PC-3 (cell line): ENCODE data around the gene TRIM58. TPM values are rescaled to one million over a fixed set of nuclear protein-coding genes. Genes with fewer than 3 reads are reported as not detected.
A peak's percentile ranks its signal among the peaks of the same experiment; 100 is the strongest.

ENCODE experiments used
- ATAC-seq: fragments of 200-7000 bp; cut with Tn5 transposase; 2 replicates; pipeline ENCODE4 v1.9.1; 2020; ENCODE audit warnings: mild to moderate bottlenecking, moderate library complexity
- BruUV-seq: library from RNA; stranded (reverse); fragments of 400-500 nt; replicated peaks from 2 replicates; lab custom pipeline; 2021; lab: Mats Ljungman, UMichigan
- CTCF ChIA-PET: fragments of 300-600 bp; sonication (Branson Sonifier 250); formaldehyde crosslinking; loops from one replicate; lab custom pipeline; 2022; ENCODE audit warnings: antibody characterized with exemption; lab: Charles Lee
- POLR2A ChIA-PET: fragments of 300-600 bp; sonication (Branson Sonifier 250); formaldehyde crosslinking; loops from one replicate; lab custom pipeline; 2022; ENCODE audit warnings: antibody characterized with exemption; ENCODE audit not compliant: unreplicated experiment; lab: Charles Lee
- DNase-seq: peaks from one replicate; pipeline ENCODE4 v3.0.0-alpha.2; 2015
- H2AFZ ChIP-seq: fragments of 300-600 bp; sonication (generic); 2 replicates; pipeline ENCODE4 v1.6.0; 2016; ENCODE audit warnings: antibody characterized with exemption, low read length
- H3F3A ChIP-seq: fragments of 300-600 bp; sonication (generic); one replicate; pipeline ENCODE4 v1.6.0; 2017; ENCODE audit warnings: antibody characterized with exemption, low read length, control low read depth, mild to moderate bottlenecking; ENCODE audit not compliant: unreplicated experiment
- H3K27ac ChIP-seq: fragments of 300-600 bp; sonication (generic); 2 replicates; pipeline ENCODE4 v1.5.1; 2016; ENCODE audit warnings: mild to moderate bottlenecking, low read length
- H3K27me3 ChIP-seq: fragments of 300-600 bp; sonication (generic); 2 replicates; pipeline ENCODE4 v1.6.1; 2016; ENCODE audit warnings: low read length, mixed read lengths
- H3K36me3 ChIP-seq: fragments of 300-600 bp; sonication (generic); 2 replicates; pipeline ENCODE4 v1.6.1; 2016; ENCODE audit warnings: low read depth, mixed run types, low read length, mixed read lengths
- H3K4me1 ChIP-seq: fragments of 300-600 bp; sonication (generic); 2 replicates; pipeline ENCODE4 v1.5.1; 2016; ENCODE audit warnings: low read length; ENCODE audit not compliant: insufficient read depth
- H3K4me2 ChIP-seq: fragments of 300-600 bp; sonication (generic); 2 replicates; pipeline ENCODE4 v1.6.0; 2016; ENCODE audit warnings: low read length
- H3K4me3 ChIP-seq: fragments of 300-600 bp; sonication (generic); 2 replicates; pipeline ENCODE4 v1.5.1; 2016; ENCODE audit warnings: mild to moderate bottlenecking, low read length, mixed read lengths
- H3K79me2 ChIP-seq: fragments of 300-600 bp; sonication (generic); 2 replicates; pipeline ENCODE4 v1.6.1; 2017; ENCODE audit warnings: low read length, mixed read lengths
- H3K9ac ChIP-seq: fragments of 300-600 bp; sonication (generic); 2 replicates; pipeline ENCODE4 v1.6.0; 2016; ENCODE audit warnings: mild to moderate bottlenecking, low read length
- H3K9me2 ChIP-seq: fragments of 300-600 bp; sonication (generic); replicated peaks from 2 replicates; pipeline ENCODE4 v1.6.1; 2016; ENCODE audit warnings: mixed run types, low read length, mixed read lengths
- H3K9me3 ChIP-seq: fragments of 300-600 bp; sonication (generic); 2 replicates; pipeline ENCODE4 v1.6.1; 2016; ENCODE audit warnings: low read length, mixed read lengths
- H4K20me1 ChIP-seq: fragments of 300-600 bp; sonication (generic); 2 replicates; pipeline ENCODE4 v1.6.1; 2016; ENCODE audit warnings: low read length, mixed read lengths
- EZH2 ChIP-seq: fragments of 300-600 bp; sonication (generic); IDR thresholded peaks from one replicate; pipeline ENCODE4 v1.6.1; 2017; ENCODE audit warnings: antibody characterized with exemption, mild to moderate bottlenecking, low read length; ENCODE audit not compliant: unreplicated experiment
- EZH2phosphoT487 ChIP-seq: fragments of 300-600 bp; sonication (generic); IDR thresholded peaks from 2 replicates; pipeline ENCODE4 v1.6.1; 2018; ENCODE audit warnings: mild to moderate bottlenecking, antibody characterized with exemption, low read length, borderline replicate concordance
- intact Hi-C: fragments of 100-400 bp; cut with micrococcal nuclease; formaldehyde crosslinking; loops from 2 replicates; pipeline ENCODE4 v1.9.0; 2023
- total RNA-seq: library from RNA; depleted of rRNA; stranded (reverse); fragments of >200 nt; gene quantifications from 2 replicates; pipeline ENCODE4 v1.2.3, GENCODE V29; 2014
- TF ChIP-seq, protein P1 (sequence below): fragments of 300-600 bp; sonication (generic); conservative IDR thresholded peaks from 2 replicates; pipeline ENCODE4 v1.5.1; 2017; ENCODE audit warnings: antibody characterized with exemption, low read depth, mild to moderate bottlenecking, low read length

The TRIM58 gene
- total RNA-seq, 1 experiment from 2014 or later = 22.7 TPM

DNA sequence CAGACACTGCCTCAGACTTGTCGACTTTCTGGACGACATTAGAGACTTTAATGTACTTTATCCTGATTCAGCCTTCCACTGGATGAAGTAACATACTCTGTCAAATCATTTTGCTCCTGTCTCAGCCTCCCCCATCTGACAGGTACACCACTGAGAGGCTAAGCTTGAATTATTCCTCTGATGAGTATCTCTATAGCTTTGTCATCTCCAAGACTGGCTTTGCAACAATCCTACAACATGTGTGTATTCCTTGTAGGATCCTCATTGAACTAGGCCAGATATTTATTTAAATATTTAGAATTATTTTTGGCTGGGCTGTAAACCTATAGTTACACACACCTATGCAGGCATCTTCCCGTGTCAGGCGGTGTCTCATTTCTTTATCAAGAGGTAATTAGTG lies 1.1 kb upstream of the TRIM58 start:
- no peak overlapping the region for H3K4me3 ChIP-seq
- H3K9me3 ChIP-seq = no peaks in the 10 kb centered on the region
- H4K20me1 ChIP-seq = 0 out of 2 replicates have a peak, but pooled peaks cover 4% of the 10 kb centered on the region
- ATAC-seq = no peak
- no peak overlapping the region for H2AFZ ChIP-seq
- no TSS peak for BruUV-seq
- H3K9ac ChIP-seq = no peak overlapping the region
- peaks cover 3% of the 10 kb centered on the region; the same call in 1 of the 2 replicates for H3K36me3 ChIP-seq
- TF ChIP-seq EZH2 (no peak), EZH2phosphoT487 (no peak)
- TF ChIP-seq, protein P1, sequence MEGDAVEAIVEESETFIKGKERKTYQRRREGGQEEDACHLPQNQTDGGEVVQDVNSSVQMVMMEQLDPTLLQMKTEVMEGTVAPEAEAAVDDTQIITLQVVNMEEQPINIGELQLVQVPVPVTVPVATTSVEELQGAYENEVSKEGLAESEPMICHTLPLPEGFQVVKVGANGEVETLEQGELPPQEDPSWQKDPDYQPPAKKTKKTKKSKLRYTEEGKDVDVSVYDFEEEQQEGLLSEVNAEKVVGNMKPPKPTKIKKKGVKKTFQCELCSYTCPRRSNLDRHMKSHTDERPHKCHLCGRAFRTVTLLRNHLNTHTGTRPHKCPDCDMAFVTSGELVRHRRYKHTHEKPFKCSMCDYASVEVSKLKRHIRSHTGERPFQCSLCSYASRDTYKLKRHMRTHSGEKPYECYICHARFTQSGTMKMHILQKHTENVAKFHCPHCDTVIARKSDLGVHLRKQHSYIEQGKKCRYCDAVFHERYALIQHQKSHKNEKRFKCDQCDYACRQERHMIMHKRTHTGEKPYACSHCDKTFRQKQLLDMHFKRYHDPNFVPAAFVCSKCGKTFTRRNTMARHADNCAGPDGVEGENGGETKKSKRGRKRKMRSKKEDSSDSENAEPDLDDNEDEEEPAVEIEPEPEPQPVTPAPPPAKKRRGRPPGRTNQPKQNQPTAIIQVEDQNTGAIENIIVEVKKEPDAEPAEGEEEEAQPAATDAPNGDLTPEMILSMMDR = no peak
- H3K79me2 ChIP-seq = peaks cover 30% of the 10 kb centered on the region
- H3K27ac ChIP-seq = no peak overlapping the region
- POLR2A ChIA-PET = no interaction called here
- no peaks in the 10 kb centered on the region for H3F3A ChIP-seq
- no peak overlapping the region for H3K4me2 ChIP-seq
- CTCF ChIA-PET = no interaction called here
- intact Hi-C loops = loop anchor here (5.0 kb wide), 2 partner anchors 109 to 279 kb away; partner anchors contain the start of gene OR14A2
- peak; percentile 52 for DNase-seq
- H3K27me3 ChIP-seq = no peaks in the 10 kb centered on the region
- H3K9me2 ChIP-seq = no peaks in the 10 kb centered on the region
- H3K4me1 ChIP-seq = peaks cover 26% of the 10 kb centered on the region

DNA sequence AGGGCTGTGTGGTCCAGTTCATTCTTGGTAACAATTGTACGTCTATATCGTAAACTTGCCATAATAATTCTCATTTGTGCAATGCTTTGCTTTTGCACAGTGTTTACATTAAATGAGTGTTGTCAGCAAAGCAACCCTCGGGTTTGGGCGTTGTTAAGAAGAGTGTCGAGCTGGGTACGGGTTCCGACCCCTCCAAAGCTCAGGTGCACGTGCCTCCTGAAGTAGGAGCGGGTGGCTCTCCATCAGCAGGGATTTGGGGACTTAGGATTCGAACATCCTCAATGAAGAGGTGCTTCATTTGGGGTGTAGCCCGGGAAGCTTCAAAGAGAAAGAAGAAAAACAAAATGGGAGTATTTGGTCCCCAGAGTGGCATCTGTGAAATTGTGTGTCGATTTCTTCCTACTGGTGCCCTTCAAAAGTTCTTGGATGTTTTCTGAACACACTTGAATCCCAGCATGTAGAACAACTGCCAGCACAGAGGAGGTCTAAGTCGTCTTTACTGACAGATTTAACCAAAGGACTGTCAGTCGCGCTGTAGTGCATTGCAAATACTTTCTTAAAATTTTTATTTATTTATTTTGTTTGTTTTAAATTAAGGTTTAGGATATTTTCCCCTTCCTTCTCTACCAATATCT lies 1.1 kb downstream of the TRIM58 start:
- H3K9me2 ChIP-seq = no peaks in the 10 kb centered on the region
- no peak overlapping the region for H3K27ac ChIP-seq
- peaks cover 33% of the 10 kb centered on the region for H3K79me2 ChIP-seq
- no peaks in the 10 kb centered on the region for H3K9me3 ChIP-seq
- ATAC-seq (no peak), DNase-seq (peak; percentile 31)
- peak overlapping the region; percentile 72 for H3K4me3 ChIP-seq
- H3K9ac ChIP-seq = peak overlapping the region; percentile 66
- BruUV-seq = TSS peak; percentile 61
- no peaks in the 10 kb centered on the region for H3K27me3 ChIP-seq
- TF ChIP-seq, protein P1 = no peak
- no peak for TF ChIP-seq EZH2phosphoT487
- no peak for TF ChIP-seq EZH2
- 0 out of 2 replicates have a peak, but pooled peaks cover 4% of the 10 kb centered on the region for H4K20me1 ChIP-seq
- H3K4me2 ChIP-seq = peak overlapping the region; percentile 85
- H3K36me3 ChIP-seq = peaks cover 12% of the 10 kb centered on the region; the same call in 1 of the 2 replicates
- no peaks in the 10 kb centered on the region for H3F3A ChIP-seq
- ChIA-PET CTCF (interaction anchor here (0.6 to 2.2 kb wide), 3 partner anchors 48 to 219 kb away, joined by 5 to 14 read pairs (median 5); no protein-coding TSS in a partner anchor), POLR2A (no interaction called here)
- intact Hi-C loops = loop anchor here (1.0 to 5.0 kb wide), 6 partner anchors 9 to 329 kb away; partner anchors contain the start of gene OR14A2
- H3K4me1 ChIP-seq = peaks cover 26% of the 10 kb centered on the region
- H2AFZ ChIP-seq = peak overlapping the region; percentile 88

DNA sequence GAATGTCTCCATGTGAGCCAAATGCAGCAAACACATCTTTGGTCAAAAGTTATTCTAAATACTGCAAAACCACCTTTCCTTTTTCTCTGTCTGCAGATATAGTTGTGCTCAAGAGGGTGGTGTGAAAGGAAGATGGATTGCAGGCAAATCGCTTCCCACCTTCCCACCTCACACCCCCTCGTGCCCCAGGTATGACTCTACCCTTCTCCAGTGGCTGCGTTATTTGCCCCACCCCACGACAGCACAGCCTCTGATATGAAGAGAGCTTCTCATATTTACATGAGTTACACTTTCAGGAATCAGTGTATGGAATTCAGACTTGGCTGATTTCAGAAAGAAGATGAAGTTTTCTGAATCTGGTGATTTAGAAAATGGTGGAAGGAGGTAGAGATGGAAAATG lies 5.8 kb downstream of the TRIM58 start:
- intact Hi-C loops = no loop called here
- CTCF ChIA-PET = no interaction called here

More for the DNA sequence above, 5.8 kb downstream of the TRIM58 start:
- Histone ChIP-seq H3K27ac (no peak overlapping the region), H3K9me3 (no peaks in the 10 kb centered on the region), H3K79me2 (peaks cover 31% of the 10 kb centered on the region), H4K20me1 (0 out of 2 replicates have a peak, but pooled peaks cover 4% of the 10 kb centered on the region), H2AFZ (no peak overlapping the region), H3K36me3 (peaks cover 34% of the 10 kb centered on the region; the same call in 1 of the 2 replicates), H3K4me1 (peaks cover 9% of the 10 kb centered on the region; the same call in 1 of the 2 replicates), H3K27me3 (no peaks in the 10 kb centered on the region), H3K4me3 (no peak overlapping the region), H3K4me2 (no peak overlapping the region), H3K9me2 (no peaks in the 10 kb centered on the region), H3K9ac (no peak overlapping the region), H3F3A (no peaks in the 10 kb centered on the region)
- ATAC-seq (no peak), DNase-seq (no peak)
- POLR2A ChIA-PET = no interaction called here
- TF ChIP-seq EZH2 = no peak
- TF ChIP-seq, protein P1 = no peak
- no peak for TF ChIP-seq EZH2phosphoT487
- no TSS peak for BruUV-seq
